PC-3 (cell line): ENCODE measurements around the gene CPVL.

Source experiments
- CTCF ChIP-seq: fragments of 300-600 bp; sonication (generic); conservative IDR thresholded peaks from 2 replicates; pipeline ENCODE4 v1.5.1; 2017; ENCODE audit warnings: antibody characterized with exemption, low read depth, mild to moderate bottlenecking, low read length
- EZH2 ChIP-seq: fragments of 300-600 bp; sonication (generic); IDR thresholded peaks from one replicate; pipeline ENCODE4 v1.6.1; 2017; ENCODE audit warnings: antibody characterized with exemption, mild to moderate bottlenecking, low read length; ENCODE audit not compliant: unreplicated experiment
- EZH2phosphoT487 ChIP-seq: fragments of 300-600 bp; sonication (generic); IDR thresholded peaks from 2 replicates; pipeline ENCODE4 v1.6.1; 2018; ENCODE audit warnings: mild to moderate bottlenecking, antibody characterized with exemption, low read length, borderline replicate concordance

- TF ChIP-seq EZH2phosphoT487 (no peak), CTCF (no peak), EZH2 (no peak)
Measured at GRCh38 chr7:29106669-29106988, 39.7 kb downstream of the CPVL start.
